Measurements from ENCODE around the gene AP3S2.

- TF ChIP-seq POLR2A (IDR thresholded peaks at IDR 0.05) (no peak), POLR2AphosphoS5 (IDR thresholded peaks at IDR 0.05) (peak in 1 of 3 donors; percentile 56), CTCF (IDR thresholded peaks at IDR 0.05) (no peak), EP300 (IDR thresholded peaks at IDR 0.05) (no peak)
These were observed 34.9 kb downstream of the AP3S2 start for GRCh38 chr15:89858661-89859458.
